Measurements from ENCODE around the gene TMEM198. TPM values are rescaled to one million over a fixed set of nuclear protein-coding genes. Genes with fewer than 3 reads are reported as not detected.

TMEM198 gene
- total RNA-seq, 2 experiments from 2014 or later = 2.1 to 2.2 TPM

DNA sequence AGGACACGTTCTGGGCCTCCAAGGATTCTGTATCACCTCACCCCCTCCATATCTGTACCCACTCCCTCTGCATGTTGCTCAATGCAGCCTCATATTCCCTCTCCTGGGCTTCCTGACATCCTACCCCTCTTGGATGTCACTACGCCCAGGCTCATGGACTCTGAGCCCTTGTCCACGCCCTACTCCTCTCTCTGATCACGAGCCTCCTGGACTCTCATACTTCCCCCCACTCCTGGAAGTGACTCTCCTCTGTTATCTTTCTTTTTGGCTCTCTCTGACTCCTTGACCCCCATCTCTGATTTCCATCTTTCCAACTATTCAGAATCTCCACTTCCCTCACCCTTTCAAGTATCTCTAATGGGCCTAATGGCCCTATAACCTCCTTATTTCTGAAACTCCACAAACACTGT, 2.1 kb downstream of the TMEM198 start:
- TF ChIP-seq, protein P1, sequence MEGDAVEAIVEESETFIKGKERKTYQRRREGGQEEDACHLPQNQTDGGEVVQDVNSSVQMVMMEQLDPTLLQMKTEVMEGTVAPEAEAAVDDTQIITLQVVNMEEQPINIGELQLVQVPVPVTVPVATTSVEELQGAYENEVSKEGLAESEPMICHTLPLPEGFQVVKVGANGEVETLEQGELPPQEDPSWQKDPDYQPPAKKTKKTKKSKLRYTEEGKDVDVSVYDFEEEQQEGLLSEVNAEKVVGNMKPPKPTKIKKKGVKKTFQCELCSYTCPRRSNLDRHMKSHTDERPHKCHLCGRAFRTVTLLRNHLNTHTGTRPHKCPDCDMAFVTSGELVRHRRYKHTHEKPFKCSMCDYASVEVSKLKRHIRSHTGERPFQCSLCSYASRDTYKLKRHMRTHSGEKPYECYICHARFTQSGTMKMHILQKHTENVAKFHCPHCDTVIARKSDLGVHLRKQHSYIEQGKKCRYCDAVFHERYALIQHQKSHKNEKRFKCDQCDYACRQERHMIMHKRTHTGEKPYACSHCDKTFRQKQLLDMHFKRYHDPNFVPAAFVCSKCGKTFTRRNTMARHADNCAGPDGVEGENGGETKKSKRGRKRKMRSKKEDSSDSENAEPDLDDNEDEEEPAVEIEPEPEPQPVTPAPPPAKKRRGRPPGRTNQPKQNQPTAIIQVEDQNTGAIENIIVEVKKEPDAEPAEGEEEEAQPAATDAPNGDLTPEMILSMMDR (IDR thresholded peaks at IDR 0.05) = no peak
- no peak for DNase-seq
- Mint-ChIP-seq H3K4me1 (ENCODE audit: low read depth) (peaks cover 21% of the 10 kb centered on the region), H3K4me3 (no peak overlapping the region), H3K9me3 (no peaks in the 10 kb centered on the region), H3K27me3 (peaks cover 22% of the 10 kb centered on the region), H3K27ac (no peak overlapping the region), H3K36me3 (ENCODE audit: low read depth) (peaks cover 5% of the 10 kb centered on the region)
- CTCF ChIA-PET = interaction anchor here (1.2 to 3.3 kb wide), 2 partner anchors 14 to 51 kb away, joined by 3 to 26 read pairs; no protein-coding TSS in a partner anchor
- POLR2A ChIA-PET = no interaction called here
- intact Hi-C loops (cut with micrococcal nuclease) = no loop called here
- ATAC-seq = no peak

DNA sequence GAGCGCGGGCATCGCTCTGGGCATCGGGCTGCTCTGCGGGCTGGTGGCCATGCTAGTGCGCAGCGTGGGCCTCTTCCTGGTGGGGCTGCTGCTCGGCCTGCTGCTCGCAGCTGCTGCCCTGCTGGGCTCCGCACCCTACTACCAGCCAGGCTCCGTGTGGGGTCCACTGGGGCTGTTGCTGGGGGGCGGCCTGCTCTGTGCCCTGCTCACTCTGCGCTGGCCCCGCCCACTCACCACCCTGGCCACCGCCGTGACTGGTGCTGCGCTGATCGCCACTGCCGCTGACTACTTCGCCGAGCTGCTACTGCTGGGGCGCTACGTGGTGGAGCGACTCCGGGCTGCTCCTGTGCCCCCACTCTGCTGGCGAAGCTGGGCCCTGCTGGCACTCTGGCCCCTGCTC, 3.8 kb downstream of the TMEM198 start:
- peaks cover 9% of the 10 kb centered on the region for H3K4me1 Mint-ChIP-seq (ENCODE audit: low read depth)
- H3K27me3 Mint-ChIP-seq = peaks cover 27% of the 10 kb centered on the region
- no peak overlapping the region for H3K27ac Mint-ChIP-seq
- no peak overlapping the region for H3K4me3 Mint-ChIP-seq
- no peaks in the 10 kb centered on the region for H3K9me3 Mint-ChIP-seq
- ATAC-seq (no peak), DNase-seq (no peak)
- CTCF ChIA-PET = interaction anchor here (0.5 to 2.4 kb wide), 3 partner anchors 13 to 257 kb away, joined by 3 to 16 read pairs (median 3); no protein-coding TSS in a partner anchor
- TF ChIP-seq, protein P1 (IDR thresholded peaks at IDR 0.05) = no peak
- POLR2A ChIA-PET = no interaction called here
- no peaks in the 10 kb centered on the region for H3K36me3 Mint-ChIP-seq (ENCODE audit: low read depth)
- intact Hi-C loops (cut with micrococcal nuclease) = no loop called here

DNA sequence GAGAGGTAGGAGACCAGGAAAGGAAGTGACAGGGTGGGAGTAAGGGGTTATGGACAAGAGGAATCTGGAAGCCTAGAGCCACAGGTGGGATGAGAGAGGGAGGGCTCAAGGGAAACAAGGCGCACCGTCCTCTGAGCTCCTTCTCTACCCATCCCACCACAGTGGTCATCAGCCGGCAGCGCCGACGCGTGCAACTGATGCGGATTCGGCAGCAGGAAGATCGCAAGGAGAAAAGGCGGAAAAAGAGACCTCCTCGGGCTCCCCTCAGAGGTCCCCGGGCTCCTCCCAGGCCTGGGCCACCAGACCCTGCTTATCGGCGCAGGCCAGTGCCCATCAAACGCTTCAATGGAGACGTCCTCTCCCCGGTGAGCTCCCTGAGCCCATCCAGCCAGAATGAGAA, 5.2 kb downstream of the TMEM198 start:
- no peak for ATAC-seq
- intact Hi-C loops (cut with micrococcal nuclease) = no loop called here

DNA sequence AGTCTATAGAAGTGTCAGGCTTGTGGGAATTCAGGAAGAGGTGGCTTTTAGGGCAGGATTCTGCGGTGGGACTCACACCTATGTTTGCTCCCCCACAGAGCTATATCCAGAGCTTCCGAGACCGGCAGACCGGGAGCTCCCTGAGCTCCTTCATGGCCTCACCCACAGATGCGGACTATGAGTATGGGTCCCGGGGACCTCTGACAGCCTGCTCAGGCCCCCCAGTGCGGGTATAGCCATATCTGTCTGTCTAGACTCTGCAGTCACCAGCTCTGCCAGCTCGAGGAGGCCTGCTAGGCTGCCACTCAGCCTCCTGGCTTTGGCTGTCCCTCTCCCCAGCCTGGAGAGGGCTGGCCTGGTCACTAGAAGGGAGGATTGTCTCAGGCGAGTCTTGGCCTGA, 5.8 kb downstream of the TMEM198 start:
- Mint-ChIP-seq H3K27ac (no peak overlapping the region), H3K4me3 (no peak overlapping the region), H3K36me3 (ENCODE audit: low read depth) (no peaks in the 10 kb centered on the region), H3K4me1 (ENCODE audit: low read depth) (peaks cover 3% of the 10 kb centered on the region), H3K27me3 (peaks cover 42% of the 10 kb centered on the region), H3K9me3 (no peaks in the 10 kb centered on the region)
- no peak for DNase-seq
- ChIA-PET CTCF (interaction anchor here (1.0 to 2.4 kb wide), 2 partner anchors 11 to 54 kb away, joined by 3 to 16 read pairs; a partner anchor contains a TSS), POLR2A (no interaction called here)
- TF ChIP-seq, protein P1 (IDR thresholded peaks at IDR 0.05) = no peak
- no peak for ATAC-seq
- intact Hi-C loops (cut with micrococcal nuclease) = no loop called here

More for the DNA sequence above, 5.2 kb downstream of the TMEM198 start:
- DNase-seq = no peak
- H3K4me1 Mint-ChIP-seq (ENCODE audit: low read depth) = peaks cover 7% of the 10 kb centered on the region
- H3K36me3 Mint-ChIP-seq (ENCODE audit: low read depth) = no peaks in the 10 kb centered on the region
- H3K9me3 Mint-ChIP-seq = no peaks in the 10 kb centered on the region
- no peak overlapping the region for H3K4me3 Mint-ChIP-seq
- no peak overlapping the region for H3K27ac Mint-ChIP-seq
- TF ChIP-seq, protein P1 (IDR thresholded peaks at IDR 0.05) = no peak
- ChIA-PET POLR2A (no interaction called here), CTCF (interaction anchor here (1.0 to 2.4 kb wide), 3 partner anchors 11 to 54 kb away, joined by 3 to 16 read pairs (median 3); a partner anchor contains a TSS)
- peaks cover 37% of the 10 kb centered on the region for H3K27me3 Mint-ChIP-seq

DNA sequence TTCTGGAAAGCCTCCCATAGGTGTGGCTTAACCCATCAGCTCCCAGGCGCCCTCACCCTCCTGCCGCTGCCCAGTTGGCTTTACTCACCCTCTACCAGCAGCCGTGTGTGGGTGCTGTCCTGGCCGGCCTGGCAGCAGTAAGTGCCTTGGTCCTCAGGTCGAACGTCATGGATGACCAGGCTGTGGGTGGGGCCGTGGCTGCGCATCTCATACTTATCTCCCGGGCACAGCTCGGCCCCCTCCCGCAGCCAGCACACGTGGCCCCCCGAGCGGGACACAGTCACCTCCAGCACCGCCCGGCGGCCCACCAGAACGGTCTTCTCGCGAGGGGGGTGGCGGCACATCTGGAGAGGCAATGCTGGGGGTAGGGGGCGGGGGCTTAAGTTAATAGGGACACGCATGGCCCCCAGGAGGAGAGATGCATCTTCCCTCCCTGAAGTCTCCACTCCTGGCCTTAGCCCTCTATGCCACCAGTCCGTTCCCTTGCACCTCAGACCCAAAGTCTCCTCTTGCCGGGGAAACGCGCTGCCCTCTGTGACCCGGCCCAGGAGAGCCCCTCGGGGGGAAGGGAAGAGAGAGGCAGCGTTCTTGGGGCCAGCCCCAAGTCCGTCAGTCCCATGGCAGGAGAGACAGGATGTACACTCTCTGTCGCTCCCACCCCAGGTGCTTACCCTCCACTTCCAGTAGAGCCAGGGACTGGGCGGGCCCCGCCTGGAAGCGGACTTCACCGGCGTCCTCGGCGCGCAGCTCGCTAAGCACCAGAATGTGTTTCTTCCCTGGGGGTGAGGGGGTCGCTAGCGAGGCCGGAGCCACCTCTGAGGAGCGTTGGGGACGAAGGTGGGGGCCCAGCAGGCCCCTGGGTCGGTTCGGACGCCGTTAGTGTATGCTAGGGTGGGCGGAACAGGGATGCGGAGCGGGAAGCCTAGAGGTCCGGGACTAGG, 7.9 kb downstream of the TMEM198 start:
- POLR2A ChIA-PET = interaction anchor here (0.7 to 1.2 kb wide), 3 partner anchors 8 to 52 kb away, joined by 3 to 4 read pairs (median 3); partner anchors contain the start of genes CHPF, OBSL1 and TMEM198
- intact Hi-C loops (cut with micrococcal nuclease) = no loop called here
- Mint-ChIP-seq H3K27ac (no peak overlapping the region), H3K4me1 (ENCODE audit: low read depth) (no peaks in the 10 kb centered on the region), H3K9me3 (no peaks in the 10 kb centered on the region), H3K4me3 (peak overlapping the region; percentile 74), H3K27me3 (peaks cover 40% of the 10 kb centered on the region), H3K36me3 (ENCODE audit: low read depth) (no peaks in the 10 kb centered on the region)
- ATAC-seq (peak; percentile 31), DNase-seq (peak; percentile 43)
- TF ChIP-seq, protein P1 (IDR thresholded peaks at IDR 0.05) = no peak
- CTCF ChIA-PET = interaction anchor here (0.9 to 4.2 kb wide), 6 partner anchors 8 to 163 kb away, joined by 3 to 23 read pairs (median 5); no protein-coding TSS in a partner anchor
